H9 (cell line): ENCODE results near the gene AFF2. TPM values are rescaled to one million over a fixed set of nuclear protein-coding genes. Genes with fewer than 3 reads are reported as not detected.

Experiments
- DNase-seq: peaks from one replicate; pipeline ENCODE4 v3.0.0-alpha.2; 2017
- H2AFZ ChIP-seq: one replicate; pipeline ENCODE4 v1.6.1; 2013; ENCODE audit warnings: mild to moderate bottlenecking, low read length, control low read depth, moderate library complexity
- H2AK5ac ChIP-seq: 2 replicates; pipeline ENCODE4 v1.6.1; 2013; ENCODE audit warnings: low read length, control low read depth, mixed read lengths; ENCODE audit not compliant: insufficient read length
- H2BK120ac ChIP-seq: one replicate; pipeline ENCODE4 v1.6.1; 2013; ENCODE audit warnings: low read depth, mild to moderate bottlenecking, low read length, control low read depth, inconsistent platforms; ENCODE audit not compliant: poor library complexity, severe bottlenecking
- H2BK12ac ChIP-seq: 2 replicates; pipeline ENCODE4 v1.6.1; 2013; ENCODE audit warnings: low read length, control low read depth, mixed read lengths, low read depth; ENCODE audit not compliant: insufficient read length
- H2BK15ac ChIP-seq: 2 replicates; pipeline ENCODE4 v1.6.1; 2013; ENCODE audit warnings: low read depth, low read length, control low read depth
- H2BK20ac ChIP-seq: one replicate; pipeline ENCODE4 v1.6.1; 2013; ENCODE audit warnings: low read depth, mild to moderate bottlenecking, low read length, control low read depth, inconsistent platforms; ENCODE audit not compliant: poor library complexity, severe bottlenecking
- H2BK5ac ChIP-seq: 2 replicates; pipeline ENCODE4 v1.6.1; 2013; ENCODE audit warnings: low read length, control low read depth, mixed read lengths; ENCODE audit not compliant: insufficient read length
- H3K14ac ChIP-seq: 2 replicates; pipeline ENCODE4 v1.6.1; 2013; ENCODE audit warnings: low read length, control low read depth; ENCODE audit not compliant: insufficient read depth
- H3K18ac ChIP-seq: 2 replicates; pipeline ENCODE4 v1.6.1; 2013; ENCODE audit warnings: low read depth, mild to moderate bottlenecking, mixed read lengths, low read length, control low read depth; ENCODE audit not compliant: insufficient read length
- H3K23ac ChIP-seq: 2 replicates; pipeline ENCODE4 v1.6.1; 2013; ENCODE audit warnings: low read length, control low read depth, mixed read lengths, low read depth; ENCODE audit not compliant: insufficient read length
- H3K23me2 ChIP-seq: 2 replicates; pipeline ENCODE4 v1.6.1; 2013; ENCODE audit warnings: low read depth, mild to moderate bottlenecking, mixed read lengths, low read length, control low read depth; ENCODE audit not compliant: insufficient read length, poor library complexity, severe bottlenecking
- H3K27ac ChIP-seq: 2 replicates; pipeline ENCODE4 v1.5.1; 2013; ENCODE audit warnings: low read length, control low read depth, mixed read lengths, low read depth; ENCODE audit not compliant: insufficient read length
- H3K27me3 ChIP-seq: 2 replicates; pipeline ENCODE4 v1.6.1; 2013; ENCODE audit warnings: low read length, control low read depth, inconsistent platforms; ENCODE audit not compliant: insufficient read depth
- H3K4ac ChIP-seq: 2 replicates; pipeline ENCODE4 v1.6.1; 2013; ENCODE audit warnings: low read depth, mild to moderate bottlenecking, control low read depth, inconsistent platforms, low read length, moderate library complexity
- H3K4me1 ChIP-seq: 2 replicates; pipeline ENCODE4 v1.6.1; 2013; ENCODE audit warnings: low read length, control low read depth, inconsistent platforms; ENCODE audit not compliant: insufficient read depth
- H3K4me2 ChIP-seq: 2 replicates; pipeline ENCODE4 v1.6.1; 2013; ENCODE audit warnings: low read length, control low read depth, mixed read lengths; ENCODE audit not compliant: insufficient read length, insufficient read depth
- H3K56ac ChIP-seq: 2 replicates; pipeline ENCODE4 v1.6.1; 2013; ENCODE audit warnings: low read depth, mild to moderate bottlenecking, mixed read lengths, low read length, control low read depth; ENCODE audit not compliant: insufficient read length
- H3K79me1 ChIP-seq: 2 replicates; pipeline ENCODE4 v1.6.1; 2013; ENCODE audit warnings: low read depth, mild to moderate bottlenecking, moderate library complexity, low read length, control low read depth, inconsistent platforms; ENCODE audit not compliant: insufficient read depth, poor library complexity, severe bottlenecking
- H3K79me2 ChIP-seq: 2 replicates; pipeline ENCODE4 v1.6.1; 2013; ENCODE audit warnings: low read length, control low read depth, inconsistent platforms; ENCODE audit not compliant: insufficient read depth
- H3K9ac ChIP-seq: 2 replicates; pipeline ENCODE4 v1.6.1; 2013; ENCODE audit warnings: low read length, control low read depth, mixed read lengths; ENCODE audit not compliant: insufficient read length; ENCODE audit errors: extremely low read depth
- H3K9me3 ChIP-seq: one replicate; pipeline ENCODE4 v1.6.1; 2013; ENCODE audit warnings: low read depth, low read length, inconsistent platforms; ENCODE audit not compliant: control insufficient read depth
- H3T11ph ChIP-seq: one replicate; pipeline ENCODE4 v1.6.1; 2013; ENCODE audit warnings: mild to moderate bottlenecking, low read length, control low read depth, inconsistent platforms
- H4K20me1 ChIP-seq: one replicate; pipeline ENCODE4 v1.6.1; 2013; ENCODE audit not compliant: control insufficient read depth, insufficient read length, insufficient read depth
- H4K5ac ChIP-seq: 2 replicates; pipeline ENCODE4 v1.6.1; 2013; ENCODE audit warnings: low read depth, mild to moderate bottlenecking, mixed read lengths, low read length, control low read depth; ENCODE audit not compliant: insufficient read length
- H4K8ac ChIP-seq: replicated peaks from 2 replicates; pipeline ENCODE4 v1.6.1; 2013; ENCODE audit warnings: low read length, control low read depth, mixed read lengths, low read depth; ENCODE audit not compliant: insufficient read length
- H4K91ac ChIP-seq: 2 replicates; pipeline ENCODE4 v1.6.1; 2013; ENCODE audit warnings: low read depth, mild to moderate bottlenecking, moderate library complexity, mixed read lengths, low read length, control low read depth; ENCODE audit not compliant: insufficient read length
- H3K27ac Mint-ChIP-seq, 3 experiments: 2 replicates in 2 of 3; 3 replicates in 1 of 3; pipeline ENCODE4 v1.8.0; 2020 to 2021; ENCODE audit warnings: mixed read lengths in 3 of 3, mild to moderate bottlenecking in 1 of 3, moderate library complexity in 1 of 3
- H3K27me3 Mint-ChIP-seq: 2 replicates; pipeline ENCODE4 v1.8.0; 2021; ENCODE audit warnings: low read depth, mild to moderate bottlenecking, moderate library complexity, mixed read lengths
- H3K36me3 Mint-ChIP-seq, 3 experiments: 2 replicates in 2 of 3; 3 replicates in 1 of 3; pipeline ENCODE4 v1.8.0; 2020 to 2021; ENCODE audit warnings: low read depth in 3 of 3, mixed read lengths in 3 of 3; ENCODE audit not compliant: insufficient read depth in 1 of 3
- H3K4me1 Mint-ChIP-seq, 2 experiments: 2 replicates each; pipeline ENCODE4 v1.8.0; 2020; ENCODE audit warnings: mixed read lengths in 2 of 2
- H3K4me3 Mint-ChIP-seq, 2 experiments: 2 replicates in 1 of 2; 3 replicates in 1 of 2; pipeline ENCODE4 v1.8.0; 2020 to 2021; ENCODE audit warnings: mild to moderate bottlenecking in 2 of 2, mixed read lengths in 2 of 2, moderate library complexity in 1 of 2
- H3K9me3 Mint-ChIP-seq, 2 experiments: 2 replicates in 1 of 2; 3 replicates in 1 of 2; pipeline ENCODE4 v1.8.0; 2020; ENCODE audit warnings: mild to moderate bottlenecking in 2 of 2, mixed read lengths in 2 of 2, moderate library complexity in 1 of 2
- WGBS: extraction: QIAGEN DNeasy Blood & Tissue Kit; methylation state at CpG from one replicate; pipeline ENCODE4 v1.1.7; 2013; ENCODE audit warnings: missing lambda C conversion rate, low lambda C conversion rate, mixed read lengths; ENCODE audit not compliant: insufficient read length; ENCODE audit errors: extremely low coverage; 5-methylcytosine and 5-hydroxymethylcytosine counted together
- total RNA-seq: library from RNA; stranded (reverse); gene quantifications from 2 replicates; pipeline ENCODE4 v1.2.1, GENCODE V29; 2021
- TF ChIP-seq, protein P1 (sequence below): fragments of 200-600 bp; sonication (generic); conservative IDR thresholded peaks from 3 replicates; pipeline ENCODE4 v1.8.0; 2021; ENCODE audit warnings: antibody characterized with exemption, mild to moderate bottlenecking

The AFF2 gene
- total RNA-seq, 1 experiment from 2014 or later, result 14.6 TPM

DNA sequence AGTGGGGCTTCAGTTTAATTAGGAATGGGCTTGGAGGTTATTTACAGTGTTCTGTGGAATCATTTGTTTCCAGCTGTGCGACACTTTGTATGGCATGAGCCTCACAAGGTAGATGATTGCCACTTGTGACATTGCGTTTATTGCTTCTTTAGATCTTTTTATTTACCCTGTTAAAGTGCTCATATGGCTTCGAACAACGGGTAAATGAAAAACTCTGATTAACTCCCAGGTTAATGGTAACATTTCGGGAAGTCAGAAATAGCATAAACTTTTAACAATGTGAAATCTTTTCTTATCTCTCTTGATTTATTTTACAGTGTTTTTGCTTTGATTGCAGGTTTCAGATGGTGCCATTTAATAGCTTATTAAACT, 510.4 kb downstream of the AFF2 start:
- WGBS, result no CpG with 5 or more reads among the region's 5 CpGs
- H3K4me1 Mint-ChIP-seq, result no peaks in the 10 kb centered on the region
- TF ChIP-seq, protein P1, sequence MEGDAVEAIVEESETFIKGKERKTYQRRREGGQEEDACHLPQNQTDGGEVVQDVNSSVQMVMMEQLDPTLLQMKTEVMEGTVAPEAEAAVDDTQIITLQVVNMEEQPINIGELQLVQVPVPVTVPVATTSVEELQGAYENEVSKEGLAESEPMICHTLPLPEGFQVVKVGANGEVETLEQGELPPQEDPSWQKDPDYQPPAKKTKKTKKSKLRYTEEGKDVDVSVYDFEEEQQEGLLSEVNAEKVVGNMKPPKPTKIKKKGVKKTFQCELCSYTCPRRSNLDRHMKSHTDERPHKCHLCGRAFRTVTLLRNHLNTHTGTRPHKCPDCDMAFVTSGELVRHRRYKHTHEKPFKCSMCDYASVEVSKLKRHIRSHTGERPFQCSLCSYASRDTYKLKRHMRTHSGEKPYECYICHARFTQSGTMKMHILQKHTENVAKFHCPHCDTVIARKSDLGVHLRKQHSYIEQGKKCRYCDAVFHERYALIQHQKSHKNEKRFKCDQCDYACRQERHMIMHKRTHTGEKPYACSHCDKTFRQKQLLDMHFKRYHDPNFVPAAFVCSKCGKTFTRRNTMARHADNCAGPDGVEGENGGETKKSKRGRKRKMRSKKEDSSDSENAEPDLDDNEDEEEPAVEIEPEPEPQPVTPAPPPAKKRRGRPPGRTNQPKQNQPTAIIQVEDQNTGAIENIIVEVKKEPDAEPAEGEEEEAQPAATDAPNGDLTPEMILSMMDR, result no peak

More for the DNA sequence above, 510.4 kb downstream of the AFF2 start:
- no peak overlapping the region for H2BK5ac ChIP-seq
- H3K23ac ChIP-seq, result no peak overlapping the region
- no peaks in the 10 kb centered on the region for H3K4me1 ChIP-seq
- H2AFZ ChIP-seq, result no peak overlapping the region
- H3K4me2 ChIP-seq, result no peak overlapping the region
- H2BK20ac ChIP-seq, result no peak overlapping the region
- Mint-ChIP-seq H3K27ac (no peak overlapping the region), H3K9me3 (peaks cover 53 to 62% of the 10 kb centered on the region in 2 experiments), H3K27me3 (peaks cover 2% of the 10 kb centered on the region; the same call in 1 of the 2 replicates), H3K36me3 (no peaks in the 10 kb centered on the region; a peak in 1 of 7 replicates), H3K4me3 (no peak overlapping the region)
- no peak overlapping the region for H3K9ac ChIP-seq
- DNase-seq, result no peak
- H4K5ac ChIP-seq, result no peak overlapping the region
- no peak overlapping the region for H4K91ac ChIP-seq
- no peaks in the 10 kb centered on the region for H3K23me2 ChIP-seq
- H2BK120ac ChIP-seq, result no peak overlapping the region
- no peaks in the 10 kb centered on the region for H3K27me3 ChIP-seq
- H3K9me3 ChIP-seq, result peaks cover 54% of the 10 kb centered on the region
- H3K4ac ChIP-seq, result no peak overlapping the region
- H4K8ac ChIP-seq, result no peak overlapping the region
- no peaks in the 10 kb centered on the region for H3K79me1 ChIP-seq
- no peak overlapping the region for H2AK5ac ChIP-seq
- no peak overlapping the region for H2BK12ac ChIP-seq
- H4K20me1 ChIP-seq, result no peaks in the 10 kb centered on the region
- no peak overlapping the region for H3T11ph ChIP-seq
- no peak overlapping the region for H3K56ac ChIP-seq
- no peak overlapping the region for H3K27ac ChIP-seq
- no peak overlapping the region for H3K14ac ChIP-seq
- no peak overlapping the region for H2BK15ac ChIP-seq
- no peaks in the 10 kb centered on the region; the same call in 1 of the 2 replicates for H3K79me2 ChIP-seq
- H3K18ac ChIP-seq, result no peak overlapping the region
